MCF 10A (cell line): ENCODE results near the gene GPD1L. TPM values are rescaled to one million over a fixed set of nuclear protein-coding genes. Genes with fewer than 3 reads are reported as not detected.

ENCODE experiments used
- BruUV-seq: library from RNA; stranded (reverse); fragments of 400-500 nt; replicated peaks from 2 replicates; lab custom pipeline; 2021; lab: Mats Ljungman, UMichigan
- CTCF ChIA-PET: fragments of 300-600 bp; sonication (Branson Sonifier 250); formaldehyde crosslinking; extraction: SDS; loops from one replicate; lab custom pipeline; 2021; ENCODE audit warnings: antibody characterized with exemption, inconsistent platforms; lab: Yijun Ruan, JAX
- POLR2A ChIA-PET: fragments of 300-600, 350-650 bp; sonication (Branson Sonifier 250); formaldehyde crosslinking; extraction: SDS; loops from one replicate; lab custom pipeline; 2020; ENCODE audit warnings: antibody characterized with exemption, inconsistent platforms; lab: Yijun Ruan, JAX
- DNase-seq: peaks from one replicate; pipeline ENCODE4 v3.0.0-alpha.2; 2018; ENCODE audit not compliant: unreplicated experiment
- H3K27ac Mint-ChIP-seq: one replicate; pipeline ENCODE4 v1.8.0; 2022; ENCODE audit warnings: mild to moderate bottlenecking, low read depth, mixed read lengths; ENCODE audit not compliant: unreplicated experiment
- H3K27me3 Mint-ChIP-seq: one replicate; pipeline ENCODE4 v1.8.0; 2022; ENCODE audit warnings: mixed read lengths; ENCODE audit not compliant: insufficient read depth, unreplicated experiment
- H3K36me3 Mint-ChIP-seq: one replicate; pipeline ENCODE4 v1.8.0; 2022; ENCODE audit warnings: mild to moderate bottlenecking, moderate library complexity, mixed read lengths; ENCODE audit not compliant: insufficient read depth, unreplicated experiment
- H3K4me1 Mint-ChIP-seq: one replicate; pipeline ENCODE4 v1.8.0; 2022; ENCODE audit warnings: mixed read lengths; ENCODE audit not compliant: insufficient read depth, unreplicated experiment
- H3K4me3 Mint-ChIP-seq: one replicate; pipeline ENCODE4 v1.8.0; 2022; ENCODE audit warnings: mild to moderate bottlenecking, moderate library complexity, mixed read lengths; ENCODE audit not compliant: unreplicated experiment
- H3K9me3 Mint-ChIP-seq: one replicate; pipeline ENCODE4 v1.8.0; 2022; ENCODE audit warnings: mixed read lengths; ENCODE audit not compliant: unreplicated experiment
- intact Hi-C: fragments of 100-400 bp; cut with micrococcal nuclease; formaldehyde crosslinking; loops from 2 replicates; pipeline ENCODE4 v1.14.1; 2022
- total RNA-seq: library from RNA; stranded (reverse); gene quantifications from 2 replicates; pipeline ENCODE4 v1.2.3, GENCODE V29; 2022
- TF ChIP-seq, protein P1 (sequence below): fragments of 200-600 bp; IDR thresholded peaks from one replicate; pipeline ENCODE4 v1.8.0; 2022; ENCODE audit warnings: antibody characterized with exemption, mild to moderate bottlenecking; ENCODE audit not compliant: unreplicated experiment

The GPD1L gene
- total RNA-seq, 1 experiment from 2014 or later, result 9.7 TPM

DNA sequence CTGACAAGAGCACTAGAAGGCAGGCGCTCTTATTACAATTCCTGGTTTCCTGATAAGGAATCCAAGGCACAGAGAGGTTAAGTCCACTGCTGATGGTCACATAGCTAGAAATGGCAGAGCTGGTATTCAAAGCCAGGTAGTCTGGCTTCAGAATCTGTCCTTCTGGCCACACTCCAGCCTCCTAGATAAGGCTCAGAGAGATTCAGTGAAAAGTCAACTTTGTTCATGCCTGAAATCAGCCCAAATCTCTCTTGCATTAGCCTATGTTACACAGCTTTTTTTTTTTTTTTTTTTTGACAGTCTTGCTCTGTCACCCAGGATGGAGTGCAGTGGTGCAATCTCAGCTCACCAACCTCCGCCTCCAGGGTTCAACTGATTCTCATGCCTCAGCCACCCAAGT, 110.9 kb downstream of the GPD1L start:
- H3K36me3 Mint-ChIP-seq, result no peaks in the 10 kb centered on the region
- H3K27ac Mint-ChIP-seq, result no peak overlapping the region
- intact Hi-C loops, result no loop called here
- H3K4me1 Mint-ChIP-seq, result no peaks in the 10 kb centered on the region
- H3K27me3 Mint-ChIP-seq, result no peaks in the 10 kb centered on the region
- POLR2A ChIA-PET, result interaction anchor here (0.6 kb wide), 1 partner anchor 239 kb away, joined by 3 read pairs; no protein-coding TSS in a partner anchor
- H3K9me3 Mint-ChIP-seq, result no peaks in the 10 kb centered on the region
- no peak for DNase-seq
- BruUV-seq, result no TSS peak
- no peak overlapping the region for H3K4me3 Mint-ChIP-seq
- CTCF ChIA-PET, result no interaction called here
- TF ChIP-seq, protein P1, sequence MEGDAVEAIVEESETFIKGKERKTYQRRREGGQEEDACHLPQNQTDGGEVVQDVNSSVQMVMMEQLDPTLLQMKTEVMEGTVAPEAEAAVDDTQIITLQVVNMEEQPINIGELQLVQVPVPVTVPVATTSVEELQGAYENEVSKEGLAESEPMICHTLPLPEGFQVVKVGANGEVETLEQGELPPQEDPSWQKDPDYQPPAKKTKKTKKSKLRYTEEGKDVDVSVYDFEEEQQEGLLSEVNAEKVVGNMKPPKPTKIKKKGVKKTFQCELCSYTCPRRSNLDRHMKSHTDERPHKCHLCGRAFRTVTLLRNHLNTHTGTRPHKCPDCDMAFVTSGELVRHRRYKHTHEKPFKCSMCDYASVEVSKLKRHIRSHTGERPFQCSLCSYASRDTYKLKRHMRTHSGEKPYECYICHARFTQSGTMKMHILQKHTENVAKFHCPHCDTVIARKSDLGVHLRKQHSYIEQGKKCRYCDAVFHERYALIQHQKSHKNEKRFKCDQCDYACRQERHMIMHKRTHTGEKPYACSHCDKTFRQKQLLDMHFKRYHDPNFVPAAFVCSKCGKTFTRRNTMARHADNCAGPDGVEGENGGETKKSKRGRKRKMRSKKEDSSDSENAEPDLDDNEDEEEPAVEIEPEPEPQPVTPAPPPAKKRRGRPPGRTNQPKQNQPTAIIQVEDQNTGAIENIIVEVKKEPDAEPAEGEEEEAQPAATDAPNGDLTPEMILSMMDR, result no peak

Other genes with a start within 250 kb of the GPD1L start
- gene OSBPL10, start 125.4 kb upstream of the GPD1L start, total RNA-seq, result 128 and 172 TPM in 2 replicates
- 11.7 and 12.5 TPM in 2 replicates for gene ZNF860, start 124.9 kb upstream of the GPD1L start, total RNA-seq
- gene CMTM8, start 132.1 kb downstream of the GPD1L start, total RNA-seq, result 3.2 and 3.8 TPM in 2 replicates